ENCODE data around the gene ATG4B. TPM values are rescaled to one million over a fixed set of nuclear protein-coding genes. Genes with fewer than 3 reads are reported as not detected.
A peak's percentile ranks its signal among the peaks of the same experiment; 100 is the strongest.
"Not testable (repeated sequence)": the region's sequence is repeated elsewhere in the genome, so short reads cannot be mapped to it uniquely, and the experiment has no call there.

Gene ATG4B
- 10 to 100 TPM; 39.1 to 76.0 (median 55.3) TPM for total RNA-seq

GRCh38 chr2:241637018-241637794 lies at the start of gene ATG4B, which contains the start of gene THAP4:
ATG4B (plus strand) TSS chr2:241637693; CDS start chr2:241637715, 22 bp downstream.
THAP4 (minus strand) TSS chr2:241637158; CDS start chr2:241637017, 141 bp downstream.
- TF ChIP-seq POLR2AphosphoS5 (IDR thresholded peaks at IDR 0.05) (peak; percentile 92 to 94), CTCF (IDR thresholded peaks at IDR 0.05) (no peak)
- H3K36me3 ChIP-seq, result peaks cover 18 to 29% (median 22%) of the 10 kb centered on the region in 4 donors
- peak within 1 kb of the TSS; percentile 96 to 99 (median 98) for H3K27ac ChIP-seq (replicated peaks in 1 of 4)
- peaks cover 47 to 76% (median 62%) of the 10 kb centered on the region in 4 donors for H3K4me1 ChIP-seq
- peak; percentile 95 for DNase-seq (ENCODE audit: extremely low spot score)
- intact Hi-C loops (cut with DNase I), result loop anchor here (5.0 kb wide), 1 partner anchor 45 kb away; no protein-coding TSS in a partner anchor
- peak within 1 kb of the TSS; percentile 89 to 99 (median 94) for H3K4me3 ChIP-seq
- H3K9me3 ChIP-seq, result no peaks in the 10 kb centered on the region
- no CpG with 5 or more reads among the region's 123 CpGs for WGBS
- H3K27me3 ChIP-seq, result no peaks in the 10 kb centered on the region

DNA sequence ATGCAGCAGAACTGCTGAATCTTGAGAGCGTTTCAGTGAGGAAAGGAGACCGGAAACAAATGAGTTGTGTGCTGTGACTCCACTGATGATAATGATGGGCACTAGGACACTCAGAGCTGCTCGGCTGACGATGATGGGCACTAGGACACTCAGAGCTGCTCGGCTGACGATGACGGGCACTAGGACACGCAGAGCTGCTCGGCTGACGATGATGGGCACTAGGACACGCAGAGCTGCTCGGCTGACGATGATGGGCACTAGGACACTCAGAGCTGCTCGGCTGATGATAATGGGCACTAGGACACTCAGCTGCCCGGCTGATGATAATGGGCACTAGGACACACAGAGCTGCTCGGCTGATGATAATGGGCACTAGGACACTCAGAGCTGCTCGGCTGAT lies 47.6 kb upstream of the ATG4B start:
- DNase-seq (ENCODE audit: extremely low spot score); H3K27ac ChIP-seq (replicated peaks in 1 of 4); H3K4me3 ChIP-seq; H3K27me3 ChIP-seq; intact Hi-C loops (cut with DNase I); H3K4me1 ChIP-seq: not testable (repeated sequence)
- WGBS, result 99% methylated on average over 14 of the region's 17 CpGs
- Histone ChIP-seq H3K9me3 (peaks cover 0 to 33% (median 28%) of the 10 kb centered on the region in 4 donors), H3K36me3 (peaks cover 19 to 74% (median 39%) of the 10 kb centered on the region in 4 donors)

DNA sequence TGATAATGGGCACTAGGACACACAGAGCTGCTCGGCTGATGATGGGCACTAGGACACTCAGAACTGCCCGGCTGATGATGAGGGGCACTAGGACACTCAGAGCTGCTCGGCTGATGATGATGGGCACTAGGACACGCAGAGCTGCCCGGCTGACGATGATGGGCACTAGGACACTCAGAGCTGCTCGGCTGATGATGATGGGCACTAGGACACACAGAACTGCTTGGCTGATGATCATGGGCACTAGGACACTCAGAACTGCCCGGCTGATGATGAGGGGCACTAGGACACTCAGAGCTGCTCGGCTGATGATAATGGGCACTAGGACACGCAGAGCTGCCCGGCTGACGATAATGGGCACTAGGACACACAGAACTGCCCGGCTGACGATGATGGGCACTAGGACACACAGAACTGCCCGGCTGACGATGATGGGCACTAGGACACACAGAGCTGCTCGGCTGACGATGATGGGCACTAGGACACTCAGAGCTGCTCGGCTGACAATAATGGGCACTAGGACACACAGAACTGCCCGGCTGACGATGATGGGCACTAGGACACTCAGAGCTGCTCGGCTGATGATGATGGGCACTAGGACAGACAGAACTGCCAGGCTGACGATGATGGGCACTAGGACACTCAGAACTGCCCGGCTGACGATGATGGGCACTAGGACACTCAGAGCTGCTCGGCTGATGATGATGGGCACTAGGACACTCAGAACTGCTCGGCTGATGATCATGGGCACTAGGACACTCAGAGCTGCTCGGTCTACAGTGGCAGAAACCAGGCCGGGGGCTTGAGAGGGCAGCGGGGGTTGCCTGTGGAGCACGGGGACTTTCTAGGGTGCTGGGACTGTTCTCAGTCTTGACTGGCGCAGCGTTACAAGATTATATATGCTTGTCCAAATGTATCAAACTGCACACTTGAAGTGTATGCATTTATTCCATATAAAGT lies 46.7 kb upstream of the ATG4B start:
- Histone ChIP-seq H3K9me3 (peaks cover 0 to 28% (median 23%) of the 10 kb centered on the region in 4 donors), H3K36me3 (peaks cover 23 to 75% (median 43%) of the 10 kb centered on the region in 4 donors)
- DNase-seq (ENCODE audit: extremely low spot score); H3K4me1 ChIP-seq; intact Hi-C loops (cut with DNase I); H3K4me3 ChIP-seq; H3K27ac ChIP-seq (replicated peaks in 1 of 4); H3K27me3 ChIP-seq: not testable (repeated sequence)
- 85% methylated on average over 22 of the region's 33 CpGs for WGBS

DNA sequence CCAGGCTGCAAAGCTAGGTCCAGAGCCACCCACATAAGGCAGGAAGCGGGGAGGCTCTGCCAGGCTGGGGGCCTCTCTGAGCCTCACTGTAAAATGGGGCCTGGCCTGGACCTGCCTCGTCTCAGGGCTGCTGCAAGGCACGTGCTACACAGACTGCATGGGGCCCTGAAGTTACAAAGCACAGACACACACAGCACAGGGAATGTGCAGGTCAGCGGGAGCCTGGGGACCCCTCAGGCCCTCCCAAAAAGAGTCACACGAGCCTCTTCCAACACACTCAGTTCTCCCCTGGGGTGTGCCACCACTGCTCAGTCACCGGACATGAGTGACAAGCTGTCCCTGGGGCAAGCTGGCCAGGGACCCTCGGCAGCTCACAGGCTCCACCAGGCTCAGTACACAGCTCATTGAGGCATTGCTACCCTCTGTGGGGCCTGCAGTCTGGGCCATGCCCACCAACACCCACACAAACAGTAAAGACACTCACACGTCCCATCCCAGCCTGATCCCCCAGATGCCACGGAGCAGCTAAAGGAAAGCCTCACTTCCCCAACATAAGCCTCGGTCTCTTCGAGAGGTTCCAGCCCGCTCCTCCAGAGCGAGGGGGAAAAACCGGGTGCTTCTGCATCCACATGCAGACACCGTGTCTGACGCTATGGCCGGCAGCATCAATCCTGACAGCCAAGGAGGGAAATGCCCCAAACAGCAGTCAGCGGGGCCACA lies 45.2 kb upstream of the ATG4B start:
- Histone ChIP-seq H3K36me3 (peaks cover 23 to 80% (median 46%) of the 10 kb centered on the region in 4 donors), H3K9me3 (peaks cover 0 to 13% (median 8%) of the 10 kb centered on the region in 4 donors), H3K4me1 (no peaks in the 10 kb centered on the region), H3K27me3 (no peaks in the 10 kb centered on the region), H3K27ac (replicated peaks in 1 of 4) (no peak overlapping the region), H3K4me3 (no peak overlapping the region)
- WGBS, result 87% methylated on average over 14 of the region's 18 CpGs
- TF ChIP-seq POLR2AphosphoS5 (IDR thresholded peaks at IDR 0.05) (no peak), CTCF (IDR thresholded peaks at IDR 0.05) (no peak), POLR2A (IDR thresholded peaks at IDR 0.05; ENCODE audit: low read depth) (no peak), EP300 (IDR thresholded peaks at IDR 0.05) (no peak)
- intact Hi-C loops (cut with DNase I), result no loop called here
- DNase-seq (ENCODE audit: extremely low spot score), result no peak

GRCh38 chr2:241593271-241593670 lies 44.2 kb upstream of the ATG4B start:
- Histone ChIP-seq H3K9me3 (peaks cover 0 to 3% (median under 1%) of the 10 kb centered on the region in 4 donors), H3K36me3 (peaks cover 23 to 75% (median 51%) of the 10 kb centered on the region in 4 donors), H3K4me3 (no peak overlapping the region), H3K4me1 (no peaks in the 10 kb centered on the region), H3K27ac (replicated peaks in 1 of 4) (no peak overlapping the region), H3K27me3 (no peaks in the 10 kb centered on the region)
- intact Hi-C loops (cut with DNase I), result no loop called here
- DNase-seq (ENCODE audit: extremely low spot score), result no peak
- TF ChIP-seq EP300 (IDR thresholded peaks at IDR 0.05) (no peak), CTCF (IDR thresholded peaks at IDR 0.05) (no peak), POLR2AphosphoS5 (IDR thresholded peaks at IDR 0.05) (no peak), POLR2A (IDR thresholded peaks at IDR 0.05; ENCODE audit: low read depth) (no peak)
- 95% methylated on average over 15 of the region's 16 CpGs for WGBS

All from esophagus muscularis mucosa (tissue), 4 donors.